ENCODE results near the gene KRTAP12-3. TPM values are rescaled to one million over a fixed set of nuclear protein-coding genes. Genes with fewer than 3 reads are reported as not detected.

The KRTAP12-3 gene
- total and polyA plus RNA-seq, 9 of the 15 experiments (the other 6 are each of a cell fraction or from before 2014, with no cell fraction given) = not detected

DNA sequence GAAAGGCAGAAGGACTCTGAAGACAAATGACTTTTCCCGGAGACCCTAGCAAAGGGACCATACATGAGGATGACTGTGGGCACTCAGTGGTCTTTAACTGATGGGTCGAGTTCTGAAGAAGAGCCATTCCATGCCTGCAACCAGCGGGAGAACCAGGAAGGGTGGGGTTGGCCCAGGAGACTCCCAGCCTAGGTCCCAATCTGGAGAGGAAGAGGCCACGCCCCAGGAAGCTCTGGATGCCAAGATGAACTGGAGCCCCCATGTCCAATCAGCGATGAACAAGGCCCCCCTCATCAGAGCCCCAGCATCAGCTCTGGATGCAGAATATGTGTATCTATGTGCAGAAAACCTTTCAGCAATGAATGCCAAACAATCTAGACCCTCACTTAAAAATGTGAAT lies 17.0 kb upstream of the KRTAP12-3 start (continued):
- TF ChIP-seq, protein P1, sequence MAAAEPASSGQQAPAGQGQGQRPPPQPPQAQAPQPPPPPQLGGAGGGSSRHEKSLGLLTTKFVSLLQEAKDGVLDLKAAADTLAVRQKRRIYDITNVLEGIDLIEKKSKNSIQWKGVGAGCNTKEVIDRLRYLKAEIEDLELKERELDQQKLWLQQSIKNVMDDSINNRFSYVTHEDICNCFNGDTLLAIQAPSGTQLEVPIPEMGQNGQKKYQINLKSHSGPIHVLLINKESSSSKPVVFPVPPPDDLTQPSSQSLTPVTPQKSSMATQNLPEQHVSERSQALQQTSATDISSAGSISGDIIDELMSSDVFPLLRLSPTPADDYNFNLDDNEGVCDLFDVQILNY (CRISPR knock-in tag; IDR thresholded peaks at IDR 0.05) = no peak
- no peak for TF ChIP-seq ZNF146 (CRISPR knock-in tag; IDR thresholded peaks at IDR 0.05; ENCODE audit: unreplicated experiment)
- no peak for TF ChIP-seq DIDO1 (tag; IDR thresholded peaks at IDR 0.05; ENCODE audit: low read depth)
- TF ChIP-seq, protein P2, sequence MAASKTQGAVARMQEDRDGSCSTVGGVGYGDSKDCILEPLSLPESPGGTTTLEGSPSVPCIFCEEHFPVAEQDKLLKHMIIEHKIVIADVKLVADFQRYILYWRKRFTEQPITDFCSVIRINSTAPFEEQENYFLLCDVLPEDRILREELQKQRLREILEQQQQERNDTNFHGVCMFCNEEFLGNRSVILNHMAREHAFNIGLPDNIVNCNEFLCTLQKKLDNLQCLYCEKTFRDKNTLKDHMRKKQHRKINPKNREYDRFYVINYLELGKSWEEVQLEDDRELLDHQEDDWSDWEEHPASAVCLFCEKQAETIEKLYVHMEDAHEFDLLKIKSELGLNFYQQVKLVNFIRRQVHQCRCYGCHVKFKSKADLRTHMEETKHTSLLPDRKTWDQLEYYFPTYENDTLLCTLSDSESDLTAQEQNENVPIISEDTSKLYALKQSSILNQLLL (CRISPR knock-in tag; IDR thresholded peaks at IDR 0.05; ENCODE audit: borderline replicate concordance) = no peak
- TF ChIP-seq ZNF57 (CRISPR knock-in tag; IDR thresholded peaks at IDR 0.05) = no peak

DNA sequence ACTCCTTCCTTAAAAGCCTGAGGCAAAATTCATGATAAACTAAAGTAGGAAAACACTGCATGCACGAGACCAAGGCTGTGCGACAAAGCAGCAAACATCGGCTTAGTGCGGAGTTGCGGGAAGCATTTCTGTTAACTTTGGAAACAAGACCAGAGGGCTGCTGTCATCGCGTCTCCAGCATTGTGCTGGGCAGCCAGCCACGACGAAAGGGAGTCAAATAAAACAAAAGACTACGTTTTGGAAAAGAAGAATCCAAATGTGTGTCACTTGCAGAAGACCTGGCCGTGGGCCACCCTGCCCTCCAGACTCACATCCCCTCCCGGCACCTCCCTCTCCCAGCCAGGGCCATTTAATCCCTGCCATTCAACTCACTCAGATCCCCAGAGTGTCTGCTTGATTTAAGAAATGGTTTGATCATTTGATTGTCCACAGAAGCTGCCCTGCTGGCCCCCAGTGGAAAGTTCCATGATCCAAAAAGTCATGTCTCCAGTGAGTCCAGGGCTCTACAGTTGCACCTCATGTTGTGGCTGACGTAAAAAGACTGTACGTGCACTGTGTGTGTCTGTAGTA lies 13.9 kb upstream of the KRTAP12-3 start:
- Histone ChIP-seq H3K9ac (ENCODE audit: insufficient read depth in 1 of 2, low read depth in 2 of 2, low read length in 2 of 2) (no peak overlapping the region), H3K4me1 (replicated peaks in 1 of 2; ENCODE audit: control insufficient read depth in 2 of 2, insufficient read depth in 2 of 2, low read length in 2 of 2) (no peaks in the 10 kb centered on the region), H3K9me3 (replicated peaks; ENCODE audit: control insufficient read depth, insufficient read depth, low read depth, low read length) (peaks cover 4% of the 10 kb centered on the region), H3K4me3 (no peak overlapping the region), H3K36me3 (ENCODE audit: control insufficient read depth, insufficient read depth, low read length) (no peaks in the 10 kb centered on the region), H3K27me3 (ENCODE audit: control insufficient read depth in 2 of 2, insufficient read depth in 2 of 2, low read length in 2 of 2) (peaks cover 0 to 22% of the 10 kb centered on the region in 2 experiments; a peak in 3 of 5 replicates), H3K4me2 (ENCODE audit: insufficient read depth, low read length) (no peak overlapping the region), H3K27ac (ENCODE audit: extremely low read depth, low read depth, low read length) (no peak overlapping the region), H3K9me1 (ENCODE audit: control insufficient read depth, insufficient read depth, low read length) (no peaks in the 10 kb centered on the region), H3K79me2 (ENCODE audit: control insufficient read depth, insufficient read depth, low read length) (no peaks in the 10 kb centered on the region), H4K20me1 (replicated peaks; ENCODE audit: control insufficient read depth, insufficient read depth, low read length) (no peaks in the 10 kb centered on the region), H2AFZ (ENCODE audit: low read depth, low read length) (no peak overlapping the region)
- POLR2A ChIA-PET = no interaction called here
- in situ Hi-C loops (cut with MboI) (no loop called here), intact Hi-C loops (cut with micrococcal nuclease) (no loop called here)
- under 1% methylated on average over 14 of the region's 14 CpGs for WGBS (ENCODE audit: insufficient coverage, low coverage, missing lambda C conversion rate)
- no peak for ATAC-seq
- no TSS peak for BruUV-seq (replicated peaks)
- no peak for FAIRE-seq
- DNase-seq (ENCODE audit: extremely low read depth in 1 of 4, low spot score in 3 of 4) = no peak
- CTCF ChIA-PET (ENCODE audit: low intra/inter-chr PET ratio) = no interaction called here
- TF ChIP-seq, protein P3, sequence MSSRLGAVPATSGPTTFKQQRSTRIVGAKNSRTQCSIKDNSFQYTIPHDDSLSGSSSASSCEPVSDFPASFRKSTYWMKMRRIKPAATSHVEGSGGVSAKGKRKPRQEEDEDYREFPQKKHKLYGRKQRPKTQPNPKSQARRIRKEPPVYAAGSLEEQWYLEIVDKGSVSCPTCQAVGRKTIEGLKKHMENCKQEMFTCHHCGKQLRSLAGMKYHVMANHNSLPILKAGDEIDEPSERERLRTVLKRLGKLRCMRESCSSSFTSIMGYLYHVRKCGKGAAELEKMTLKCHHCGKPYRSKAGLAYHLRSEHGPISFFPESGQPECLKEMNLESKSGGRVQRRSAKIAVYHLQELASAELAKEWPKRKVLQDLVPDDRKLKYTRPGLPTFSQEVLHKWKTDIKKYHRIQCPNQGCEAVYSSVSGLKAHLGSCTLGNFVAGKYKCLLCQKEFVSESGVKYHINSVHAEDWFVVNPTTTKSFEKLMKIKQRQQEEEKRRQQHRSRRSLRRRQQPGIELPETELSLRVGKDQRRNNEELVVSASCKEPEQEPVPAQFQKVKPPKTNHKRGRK (tag; IDR thresholded peaks at IDR 0.05) = no peak
- TF ChIP-seq MTA1 (IDR thresholded peaks at IDR 0.05; ENCODE audit: borderline replicate concordance) = no peak
- no peak for TF ChIP-seq ZNF696 (CRISPR knock-in tag; conservative IDR thresholded peaks at IDR 0.05)
- TF ChIP-seq ETV6 (IDR thresholded peaks at IDR 0.05; ENCODE audit: borderline replicate concordance in 1 of 2, low read depth in 2 of 2, low read length in 1 of 2) = no peak
- no peak for TF ChIP-seq ETV6 (CRISPR knock-in tag; IDR thresholded peaks at IDR 0.05; ENCODE audit: borderline replicate concordance)
- TF ChIP-seq, protein P4, sequence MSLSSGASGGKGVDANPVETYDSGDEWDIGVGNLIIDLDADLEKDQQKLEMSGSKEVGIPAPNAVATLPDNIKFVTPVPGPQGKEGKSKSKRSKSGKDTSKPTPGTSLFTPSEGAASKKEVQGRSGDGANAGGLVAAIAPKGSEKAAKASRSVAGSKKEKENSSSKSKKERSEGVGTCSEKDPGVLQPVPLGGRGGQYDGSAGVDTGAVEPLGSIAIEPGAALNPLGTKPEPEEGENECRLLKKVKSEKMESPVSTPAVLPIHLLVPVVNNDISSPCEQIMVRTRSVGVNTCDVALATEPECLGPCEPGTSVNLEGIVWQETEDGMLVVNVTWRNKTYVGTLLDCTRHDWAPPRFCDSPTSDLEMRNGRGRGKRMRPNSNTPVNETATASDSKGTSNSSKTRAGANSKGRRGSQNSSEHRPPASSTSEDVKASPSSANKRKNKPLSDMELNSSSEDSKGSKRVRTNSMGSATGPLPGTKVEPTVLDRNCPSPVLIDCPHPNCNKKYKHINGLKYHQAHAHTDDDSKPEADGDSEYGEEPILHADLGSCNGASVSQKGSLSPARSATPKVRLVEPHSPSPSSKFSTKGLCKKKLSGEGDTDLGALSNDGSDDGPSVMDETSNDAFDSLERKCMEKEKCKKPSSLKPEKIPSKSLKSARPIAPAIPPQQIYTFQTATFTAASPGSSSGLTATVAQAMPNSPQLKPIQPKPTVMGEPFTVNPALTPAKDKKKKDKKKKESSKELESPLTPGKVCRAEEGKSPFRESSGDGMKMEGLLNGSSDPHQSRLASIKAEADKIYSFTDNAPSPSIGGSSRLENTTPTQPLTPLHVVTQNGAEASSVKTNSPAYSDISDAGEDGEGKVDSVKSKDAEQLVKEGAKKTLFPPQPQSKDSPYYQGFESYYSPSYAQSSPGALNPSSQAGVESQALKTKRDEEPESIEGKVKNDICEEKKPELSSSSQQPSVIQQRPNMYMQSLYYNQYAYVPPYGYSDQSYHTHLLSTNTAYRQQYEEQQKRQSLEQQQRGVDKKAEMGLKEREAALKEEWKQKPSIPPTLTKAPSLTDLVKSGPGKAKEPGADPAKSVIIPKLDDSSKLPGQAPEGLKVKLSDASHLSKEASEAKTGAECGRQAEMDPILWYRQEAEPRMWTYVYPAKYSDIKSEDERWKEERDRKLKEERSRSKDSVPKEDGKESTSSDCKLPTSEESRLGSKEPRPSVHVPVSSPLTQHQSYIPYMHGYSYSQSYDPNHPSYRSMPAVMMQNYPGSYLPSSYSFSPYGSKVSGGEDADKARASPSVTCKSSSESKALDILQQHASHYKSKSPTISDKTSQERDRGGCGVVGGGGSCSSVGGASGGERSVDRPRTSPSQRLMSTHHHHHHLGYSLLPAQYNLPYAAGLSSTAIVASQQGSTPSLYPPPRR (CRISPR knock-in tag; IDR thresholded peaks at IDR 0.05; ENCODE audit: borderline replicate concordance) = no peak
- no peak for TF ChIP-seq ERF (CRISPR knock-in tag; IDR thresholded peaks at IDR 0.05)
- no peak for TF ChIP-seq POLR2AphosphoS2 (IDR thresholded peaks at IDR 0.05; ENCODE audit: low read length)
